Naive B cell (primary cell): ENCODE measurements around the gene NAV2. TPM values are rescaled to one million over a fixed set of nuclear protein-coding genes. Genes with fewer than 3 reads are reported as not detected.

ENCODE experiments used
- ATAC-seq, 2 donors: fragments of 150-1000 bp; cut with Tn5 transposase; 2 replicates each; pipeline ENCODE4 v1.10.0; 2021; ENCODE audit warnings: low read depth in 2 of 2, mild to moderate bottlenecking in 2 of 2, moderate library complexity in 2 of 2
- DNase-seq: peaks from one replicate; pipeline ENCODE4 v3.0.0; 2022
- H3K27ac Mint-ChIP-seq, 6 donors: one replicate each; pipeline ENCODE4 v1.8.0; 2020 to 2022; ENCODE audit warnings: mild to moderate bottlenecking in 6 of 6, mixed read lengths in 6 of 6, moderate library complexity in 5 of 6, inconsistent platforms in 2 of 6
- H3K27me3 Mint-ChIP-seq, 3 donors: one replicate each; pipeline ENCODE4 v1.8.0; 2021 to 2022; ENCODE audit warnings: mixed read lengths in 3 of 3, mild to moderate bottlenecking in 1 of 3
- H3K36me3 Mint-ChIP-seq, 2 donors: one replicate each; pipeline ENCODE4 v1.8.0; 2020 to 2022; ENCODE audit warnings: mixed read lengths in 2 of 2, inconsistent platforms in 1 of 2, mild to moderate bottlenecking in 1 of 2
- H3K4me1 Mint-ChIP-seq, 3 donors: one replicate each; pipeline ENCODE4 v1.8.0; 2020 to 2022; ENCODE audit warnings: mixed read lengths in 3 of 3, inconsistent platforms in 1 of 3, mild to moderate bottlenecking in 1 of 3, moderate library complexity in 1 of 3
- H3K4me3 Mint-ChIP-seq, 8 donors: one replicate each; pipeline ENCODE4 v1.8.0; 2020 to 2022; ENCODE audit warnings: mild to moderate bottlenecking in 8 of 8, mixed read lengths in 8 of 8, moderate library complexity in 8 of 8, inconsistent platforms in 2 of 8
- H3K9me3 Mint-ChIP-seq, 7 donors: one replicate each; pipeline ENCODE4 v1.8.0; 2020 to 2022; ENCODE audit warnings: mixed read lengths in 7 of 7, mild to moderate bottlenecking in 5 of 7, inconsistent platforms in 2 of 7, moderate library complexity in 1 of 7
- polyA plus RNA-seq, 6 donors: library from polyadenylated mRNA; unstranded; fragments of 300-500 nt; fragmentation: Illumina TruSeq; gene quantifications; one replicate each; pipeline ENCODE4 v1.2.3, GENCODE V29; 2021; ENCODE audit warnings: low read depth in 6 of 6

The NAV2 gene
- polyA plus RNA-seq, 6 donors from 2014 or later: 0.90 to 3.2 (median 0.94) TPM; not detected in 3

DNA sequence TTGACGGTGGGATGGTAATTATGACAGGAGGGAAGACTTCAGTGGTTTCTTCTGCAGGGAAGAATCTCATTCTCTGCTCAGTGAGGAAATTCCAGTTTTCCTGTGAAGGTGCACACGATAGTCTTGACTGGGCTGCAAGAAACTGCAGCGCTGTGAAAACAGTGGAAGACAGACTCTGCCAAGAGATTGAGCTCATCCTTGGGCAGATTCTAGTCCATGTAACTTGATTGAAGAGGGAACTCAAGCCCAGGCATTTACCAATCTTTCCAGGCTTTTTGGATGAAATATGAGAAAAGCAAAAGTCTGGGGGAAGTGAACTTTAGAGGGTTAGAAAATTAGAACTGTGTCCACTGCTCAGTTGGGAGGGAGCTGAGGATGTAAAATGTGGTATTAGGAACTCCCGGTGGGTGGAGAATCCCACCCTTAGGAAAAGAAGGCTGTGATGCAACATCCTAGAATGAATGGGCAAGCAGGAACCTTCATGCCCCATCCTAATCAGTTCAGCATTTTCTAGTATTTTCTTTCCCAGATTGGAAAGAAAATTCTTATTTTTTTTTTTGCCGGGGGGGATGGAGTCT, 235.0 kb downstream of the NAV2 start:
- Mint-ChIP-seq H3K27me3 (peaks cover 18 to 39% (median 34%) of the 10 kb centered on the region in 3 donors), H3K4me3 (no peak overlapping the region), H3K27ac (no peak overlapping the region), H3K9me3 (no peaks in the 10 kb centered on the region), H3K4me1 (peaks cover 2 to 6% (median 6%) of the 10 kb centered on the region in 3 donors), H3K36me3 (peaks cover 0 to 7% of the 10 kb centered on the region in 2 donors)
- ATAC-seq (no peak), DNase-seq (no peak)

DNA sequence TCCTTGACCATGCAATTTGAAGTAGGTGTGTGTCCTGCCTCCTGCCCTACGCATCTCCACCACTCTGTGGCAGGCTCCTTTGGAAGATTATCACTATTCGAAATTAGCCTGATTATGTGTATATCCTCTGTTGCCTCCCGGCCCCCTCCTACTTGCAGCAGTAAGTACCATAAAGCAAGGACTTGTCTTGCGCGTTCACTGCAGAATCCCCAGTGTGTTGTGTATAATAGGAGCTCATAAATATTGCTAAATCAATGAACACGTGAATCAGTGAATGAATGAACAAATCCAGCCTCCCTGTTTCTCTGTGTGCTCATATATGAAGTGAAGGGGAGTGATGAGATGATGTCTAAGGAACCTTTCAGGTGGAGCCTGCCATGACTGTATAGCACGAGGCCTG, 237.0 kb downstream of the NAV2 start:
- Mint-ChIP-seq H3K27me3 (peaks cover 18 to 35% (median 27%) of the 10 kb centered on the region in 3 donors), H3K36me3 (peaks cover 0 to 7% of the 10 kb centered on the region in 2 donors), H3K4me1 (peaks cover 2 to 6% (median 6%) of the 10 kb centered on the region in 3 donors), H3K27ac (peak overlapping the region in 1 of 6 donors; percentile 55), H3K4me3 (no peak overlapping the region), H3K9me3 (no peaks in the 10 kb centered on the region)
- DNase-seq (no peak), ATAC-seq (no peak)

GRCh38 chr11:19951558-19952115, 239.0 kb downstream of the NAV2 start:
- DNase-seq: peak; percentile 33
- H3K9me3 Mint-ChIP-seq: no peaks in the 10 kb centered on the region
- no peaks in the 10 kb centered on the region for H3K36me3 Mint-ChIP-seq
- peak; percentile 79 to 90 for ATAC-seq
- peak overlapping the region; percentile 68 to 87 (median 80) for H3K4me3 Mint-ChIP-seq
- peaks cover 14 to 36% (median 22%) of the 10 kb centered on the region in 3 donors for H3K27me3 Mint-ChIP-seq
- H3K4me1 Mint-ChIP-seq: peaks cover 2 to 6% (median 6%) of the 10 kb centered on the region in 3 donors
- peak overlapping the region in 3 of 6 donors; percentile 19 to 56 (median 45) for H3K27ac Mint-ChIP-seq

GRCh38 chr11:19952116-19952605, 239.5 kb downstream of the NAV2 start:
- Mint-ChIP-seq H3K27me3 (peaks cover 13 to 35% (median 22%) of the 10 kb centered on the region in 3 donors), H3K27ac (peak overlapping the region in 1 of 6 donors; percentile 56), H3K36me3 (no peaks in the 10 kb centered on the region), H3K4me1 (peaks cover 2 to 6% (median 6%) of the 10 kb centered on the region in 3 donors), H3K9me3 (no peaks in the 10 kb centered on the region), H3K4me3 (peak overlapping the region in 5 of 8 donors; percentile 69 to 81 (median 80))
- peak in 1 of 2 donors; percentile 14 for ATAC-seq
- no peak for DNase-seq

GRCh38 chr11:19952911-19953310, 240.3 kb downstream of the NAV2 start:
- Mint-ChIP-seq H3K27me3 (peaks cover 9 to 35% (median 23%) of the 10 kb centered on the region in 3 donors), H3K27ac (peak overlapping the region in 1 of 6 donors; percentile 3), H3K36me3 (no peaks in the 10 kb centered on the region), H3K4me3 (no peak overlapping the region), H3K9me3 (no peaks in the 10 kb centered on the region), H3K4me1 (peaks cover 6 to 11% (median 6%) of the 10 kb centered on the region in 3 donors)
- ATAC-seq (no peak), DNase-seq (no peak)

GRCh38 chr11:19953336-19953735, 240.7 kb downstream of the NAV2 start:
- no peaks in the 10 kb centered on the region for H3K9me3 Mint-ChIP-seq
- ATAC-seq (no peak), DNase-seq (no peak)
- H3K36me3 Mint-ChIP-seq: no peaks in the 10 kb centered on the region
- H3K27me3 Mint-ChIP-seq: peaks cover 9 to 35% (median 27%) of the 10 kb centered on the region in 3 donors
- H3K4me1 Mint-ChIP-seq: peaks cover 9 to 11% (median 10%) of the 10 kb centered on the region in 3 donors
- no peak overlapping the region for H3K4me3 Mint-ChIP-seq
- H3K27ac Mint-ChIP-seq: peak overlapping the region in 1 of 6 donors; percentile 3

DNA sequence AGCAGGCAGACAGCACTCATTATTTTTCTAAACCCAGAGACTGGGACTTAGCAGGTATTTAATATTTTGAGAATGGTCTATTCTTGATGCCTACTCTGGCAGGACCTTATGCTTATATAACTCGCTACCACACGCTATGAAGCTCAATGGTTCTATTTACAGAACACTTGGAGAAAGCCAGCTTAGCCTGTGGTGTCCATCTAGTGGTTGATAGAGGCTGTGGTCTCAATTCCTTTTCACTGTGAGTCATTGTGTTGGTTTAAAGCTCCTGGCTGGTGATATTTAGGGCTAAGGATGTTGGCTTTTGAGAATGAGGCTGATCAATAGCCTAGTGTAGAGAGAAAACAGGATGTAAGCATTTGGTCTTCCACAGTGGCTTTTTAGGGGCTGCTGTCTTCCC, 241.3 kb downstream of the NAV2 start:
- H3K4me1 Mint-ChIP-seq: peaks cover 14 to 15% (median 15%) of the 10 kb centered on the region in 3 donors
- peak overlapping the region in 1 of 6 donors; percentile 58 for H3K27ac Mint-ChIP-seq
- ATAC-seq: no peak

GRCh38 chr11:19954899-19955298, 242.3 kb downstream of the NAV2 start:
- DNase-seq (no peak), ATAC-seq (no peak)
- Mint-ChIP-seq H3K9me3 (no peaks in the 10 kb centered on the region), H3K4me3 (no peak overlapping the region), H3K27me3 (peaks cover 9 to 24% (median 21%) of the 10 kb centered on the region in 3 donors), H3K27ac (no peak overlapping the region), H3K4me1 (peaks cover 22 to 25% (median 25%) of the 10 kb centered on the region in 3 donors), H3K36me3 (no peaks in the 10 kb centered on the region)

More for the DNA sequence above, 241.3 kb downstream of the NAV2 start:
- Mint-ChIP-seq H3K27me3 (peaks cover 9 to 33% (median 29%) of the 10 kb centered on the region in 3 donors), H3K9me3 (no peaks in the 10 kb centered on the region), H3K36me3 (no peaks in the 10 kb centered on the region), H3K4me3 (no peak overlapping the region)
- no peak for DNase-seq

GRCh38 chr11:19955660-19956059, 243.0 kb downstream of the NAV2 start:
- H3K9me3 Mint-ChIP-seq: no peaks in the 10 kb centered on the region
- no peak overlapping the region for H3K27ac Mint-ChIP-seq
- ATAC-seq (no peak), DNase-seq (no peak)
- no peaks in the 10 kb centered on the region for H3K36me3 Mint-ChIP-seq
- peaks cover 22 to 26% (median 25%) of the 10 kb centered on the region in 3 donors for H3K4me1 Mint-ChIP-seq
- no peak overlapping the region for H3K4me3 Mint-ChIP-seq
- H3K27me3 Mint-ChIP-seq: peaks cover 9 to 24% (median 21%) of the 10 kb centered on the region in 3 donors

DNA sequence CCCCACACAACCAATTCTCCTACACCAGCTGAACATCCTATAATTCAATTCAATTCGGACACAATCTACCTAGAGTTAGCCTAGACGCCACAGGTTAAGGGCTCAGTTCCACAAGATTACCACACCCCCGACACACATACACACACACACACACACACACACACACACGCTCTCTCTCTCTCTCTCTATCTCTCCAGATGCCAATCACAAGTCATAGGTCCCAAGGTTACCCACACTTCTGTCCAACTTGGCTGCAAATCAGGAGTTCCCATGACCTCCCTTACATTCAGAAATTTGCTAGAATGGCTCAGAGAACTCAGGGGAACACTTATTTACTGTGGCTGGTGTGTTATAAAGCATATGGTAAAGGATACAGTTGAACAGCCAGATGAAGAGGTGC, 243.6 kb downstream of the NAV2 start:
- H3K27me3 Mint-ChIP-seq: peaks cover 11 to 24% (median 21%) of the 10 kb centered on the region in 3 donors
- peak overlapping the region in 1 of 6 donors; percentile 62 for H3K27ac Mint-ChIP-seq
- H3K36me3 Mint-ChIP-seq: no peaks in the 10 kb centered on the region
- DNase-seq: no peak
- H3K9me3 Mint-ChIP-seq: no peaks in the 10 kb centered on the region
- peaks cover 22 to 26% (median 25%) of the 10 kb centered on the region in 3 donors for H3K4me1 Mint-ChIP-seq
- no peak overlapping the region for H3K4me3 Mint-ChIP-seq
- ATAC-seq: no peak

GRCh38 chr11:19957294-19957943, 244.8 kb downstream of the NAV2 start:
- DNase-seq (no peak), ATAC-seq (no peak)
- no peak overlapping the region for H3K4me3 Mint-ChIP-seq
- peaks cover 15 to 24% (median 21%) of the 10 kb centered on the region in 3 donors for H3K27me3 Mint-ChIP-seq
- H3K9me3 Mint-ChIP-seq: no peaks in the 10 kb centered on the region
- H3K4me1 Mint-ChIP-seq: peaks cover 16 to 23% (median 19%) of the 10 kb centered on the region in 3 donors
- no peaks in the 10 kb centered on the region for H3K36me3 Mint-ChIP-seq
- peak overlapping the region in 1 of 6 donors; percentile 68 for H3K27ac Mint-ChIP-seq

DNA sequence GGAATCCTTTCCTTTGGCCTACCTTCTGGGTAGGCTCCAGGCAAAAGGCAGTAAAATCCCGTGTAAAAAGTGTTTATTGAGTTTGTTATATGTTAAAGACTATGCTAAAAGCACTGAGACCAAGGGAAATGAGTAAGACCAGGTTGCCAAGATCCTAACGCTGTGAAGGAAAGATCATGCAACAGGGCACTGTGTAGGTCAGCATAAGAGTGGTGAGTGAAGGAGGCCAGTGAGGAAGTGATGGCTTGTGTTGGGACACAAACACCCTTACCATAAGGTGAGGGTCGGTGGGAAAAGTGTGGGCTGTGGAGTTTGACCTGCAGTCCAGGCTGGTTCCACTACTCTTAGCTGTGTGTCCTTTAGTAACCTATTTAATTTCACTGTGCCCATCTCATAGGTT, 245.6 kb downstream of the NAV2 start:
- Mint-ChIP-seq H3K27ac (peak overlapping the region in 1 of 6 donors; percentile 79), H3K4me3 (no peak overlapping the region)

DNA sequence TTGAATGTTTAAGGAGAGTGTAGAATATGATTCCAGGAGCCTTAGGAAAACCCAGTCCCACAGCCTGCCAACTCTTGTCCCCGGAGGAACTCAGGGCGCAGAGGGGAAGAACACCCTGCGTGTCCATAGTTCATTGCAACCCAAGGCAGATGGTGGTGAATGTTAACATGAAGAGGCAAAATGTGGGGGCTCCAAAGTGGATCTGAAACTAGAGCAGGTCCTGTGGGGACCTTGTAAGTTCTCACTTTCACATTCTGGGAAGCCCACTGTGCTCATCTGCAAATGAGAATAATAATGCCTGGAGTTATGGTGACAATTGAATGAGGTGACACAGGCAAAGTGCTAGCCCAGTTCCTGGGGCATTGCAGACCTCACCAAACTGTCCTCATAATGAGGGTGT, 246.6 kb downstream of the NAV2 start:
- Mint-ChIP-seq H3K4me3 (peak overlapping the region in 3 of 8 donors; percentile 14 to 61 (median 39)), H3K9me3 (no peaks in the 10 kb centered on the region), H3K36me3 (no peaks in the 10 kb centered on the region), H3K27me3 (peaks cover 19 to 32% (median 21%) of the 10 kb centered on the region in 3 donors), H3K4me1 (peaks cover 19 to 32% (median 31%) of the 10 kb centered on the region in 3 donors), H3K27ac (peak overlapping the region in 1 of 6 donors; percentile 86)
- ATAC-seq (peak in 1 of 2 donors; percentile 72), DNase-seq (no peak)

More for the DNA sequence above, 245.6 kb downstream of the NAV2 start:
- Mint-ChIP-seq H3K27me3 (peaks cover 17 to 31% (median 21%) of the 10 kb centered on the region in 3 donors), H3K36me3 (no peaks in the 10 kb centered on the region), H3K9me3 (no peaks in the 10 kb centered on the region), H3K4me1 (peaks cover 16 to 25% (median 22%) of the 10 kb centered on the region in 3 donors)
- ATAC-seq (no peak), DNase-seq (no peak)
